Keratinocyte (primary cell): Measurements from ENCODE around the gene FAM120C.

Experiments
- CTCF ChIP-seq, 3 experiments: IDR thresholded peaks in 1 of 3; conservative IDR thresholded peaks in 1 of 3; optimal IDR thresholded peaks in 1 of 3; 2 replicates in 2 of 3; 3 replicates in 1 of 3; pipeline versions ENCODE3 to v1.5.1; 2011; ENCODE audit warnings: low read length in 3 of 3, mild to moderate bottlenecking in 3 of 3, moderate library complexity in 2 of 3, control low read depth in 1 of 3, inconsistent platforms in 1 of 3; ENCODE audit not compliant: insufficient read depth in 2 of 3; ENCODE audit errors: extremely low read depth in 1 of 3
- EZH2 ChIP-seq: IDR thresholded peaks from one replicate; pipeline ENCODE4 v1.6.1; 2012; ENCODE audit warnings: inconsistent platforms, mild to moderate bottlenecking, low read length, moderate library complexity

GRCh38 chrX:54230435-54231148 is 47.5 kb upstream of the FAM120C start:
- no peak for TF ChIP-seq CTCF (optimal IDR thresholded peaks at IDR 0.05 in 1 of 3, IDR thresholded peaks at IDR 0.05 in 1 of 3, conservative IDR thresholded peaks at IDR 0.05 in 1 of 3; ENCODE audit: extremely low read depth in 1 of 3, insufficient read depth in 2 of 3, low read length in 3 of 3)
- TF ChIP-seq EZH2: no peak
